HepG2 (cell line): ENCODE results near the gene STX12. TPM values are rescaled to one million over a fixed set of nuclear protein-coding genes. Genes with fewer than 3 reads are reported as not detected.

Source experiments
- ATAC-seq: fragments of 200-7000 bp; cut with Tn5 transposase; 3 replicates; pipeline ENCODE4 v1.9.1; 2020; ENCODE audit warnings: mild to moderate bottlenecking, moderate library complexity
- BruUV-seq: library from RNA; stranded (reverse); fragments of 400-500 nt; replicated peaks from 2 replicates; lab custom pipeline; 2021; lab: Mats Ljungman, UMichigan
- CTCF ChIA-PET: fragments of 300-600 bp; formaldehyde crosslinking; extraction: SDS; loops from one replicate; lab custom pipeline; 2021; ENCODE audit warnings: low total read pairs, inconsistent platforms, low intra/inter-chr PET ratio; lab: Yijun Ruan, JAX
- POLR2A ChIA-PET: fragments of 350-600 bp; sonication (Branson Sonifier 250); formaldehyde crosslinking; loops from one replicate; lab custom pipeline; 2020; ENCODE audit warnings: antibody characterized with exemption, inconsistent platforms; lab: Yijun Ruan, JAX
- DNase-seq: peaks from one replicate; pipeline ENCODE4 v3.0.0-alpha.2; 2015; ENCODE audit warnings: low spot score
- FAIRE-seq: peaks from 3 replicates; lab custom pipeline; 2011; peaks lifted over from hg19 to GRCh38; lab: Jason Lieb, UNC
- H2AFZ ChIP-seq: one replicate; pipeline ENCODE4 v1.6.1; 2011; ENCODE audit warnings: low read length, inconsistent platforms
- H3K27ac ChIP-seq: fragments of 300-600 bp; 3 replicates; pipeline ENCODE4 v1.8.0; 2011; ENCODE audit warnings: mixed run types, mild to moderate bottlenecking, mixed read lengths, low read length, inconsistent platforms; ENCODE audit not compliant: insufficient read depth; ENCODE audit errors: extremely low read length
- H3K27me3 ChIP-seq, 2 experiments: fragments of 200-600 bp in 1 of 2; 2 replicates in 1 of 2; 3 replicates in 1 of 2; pipeline versions ENCODE4 v1.6.0 to v1.8.0; 2011; ENCODE audit warnings: low read length in 2 of 2, mild to moderate bottlenecking in 2 of 2, moderate library complexity in 2 of 2, inconsistent platforms in 1 of 2; ENCODE audit not compliant: insufficient read depth in 2 of 2, control insufficient read depth in 1 of 2
- H3K36me3 ChIP-seq, 2 experiments: fragments of 200-600 bp in 1 of 2; replicated peaks in 1 of 2; 2 replicates in 1 of 2; 3 replicates in 1 of 2; pipeline versions ENCODE4 v1.5.1 to v1.8.0; 2011; ENCODE audit warnings: low read length in 2 of 2, inconsistent platforms in 1 of 2; ENCODE audit not compliant: insufficient read depth in 2 of 2, control insufficient read depth in 1 of 2
- H3K4me1 ChIP-seq: 2 replicates; pipeline ENCODE4 v1.5.1; 2012; ENCODE audit warnings: low read length, inconsistent platforms; ENCODE audit not compliant: insufficient read depth
- H3K4me2 ChIP-seq: 2 replicates; pipeline ENCODE4 v1.6.0; 2011; ENCODE audit warnings: low read depth, low read length, inconsistent platforms
- H3K4me3 ChIP-seq, 3 experiments: fragments of 200-600 bp in 1 of 3; sonication (generic), shearing (Covaris generic) in 1 of 3; replicated peaks in 1 of 3; 2 replicates each; pipeline ENCODE4 v1.5.1; 2011 to 2016; ENCODE audit warnings: low read length in 3 of 3, inconsistent platforms in 2 of 3, low read depth in 2 of 3, mild to moderate bottlenecking in 2 of 3, control low read depth in 1 of 3, mixed read lengths in 1 of 3; ENCODE audit not compliant: insufficient read depth in 1 of 3
- H3K79me2 ChIP-seq: one replicate; pipeline ENCODE4 v1.6.1; 2011; ENCODE audit warnings: low read length, inconsistent platforms; ENCODE audit not compliant: insufficient read depth
- H3K9ac ChIP-seq: 2 replicates; pipeline ENCODE4 v1.6.0; 2011; ENCODE audit warnings: mild to moderate bottlenecking, low read depth, low read length, inconsistent platforms; ENCODE audit not compliant: insufficient read depth
- H3K9me3 ChIP-seq: 2 replicates; pipeline ENCODE4 v1.5.1; 2012; ENCODE audit warnings: mild to moderate bottlenecking, low read length
- H4K20me1 ChIP-seq: 2 replicates; pipeline ENCODE4 v1.6.0; 2011; ENCODE audit warnings: inconsistent platforms, mild to moderate bottlenecking, low read length, moderate library complexity; ENCODE audit not compliant: insufficient read depth
- FLYWCH1 ChIP-seq: sonication (generic); formaldehyde crosslinking; IDR thresholded peaks from 2 replicates; pipeline ENCODE4 v1.8.1; 2023; ENCODE audit warnings: mild to moderate bottlenecking, missing genetic modification reagents
- FOXK2 ChIP-seq: fragments of 450-650 bp; IDR thresholded peaks from 2 replicates; pipeline ENCODE4 v1.6.1; 2016
- HNF1A ChIP-seq, 2 experiments: sonication (generic) in 1 of 2; formaldehyde crosslinking in 1 of 2; IDR thresholded peaks; 2 replicates each; pipeline versions ENCODE4 v1.4.0 to v1.6.1; 2016 to 2020; ENCODE audit warnings: borderline replicate concordance in 1 of 2, low read depth in 1 of 2, mild to moderate bottlenecking in 1 of 2, missing genetic modification reagents in 1 of 2
- NFATC3 ChIP-seq: sonication (generic); formaldehyde crosslinking; IDR thresholded peaks from 2 replicates; pipeline ENCODE4 v1.5.1; 2020; ENCODE audit warnings: mild to moderate bottlenecking, missing genetic modification reagents
- PRDM10 ChIP-seq: sonication (generic); formaldehyde crosslinking; IDR thresholded peaks from 2 replicates; pipeline ENCODE4 v1.4.0; 2020; ENCODE audit warnings: low read depth, missing genetic modification reagents
- PRMT3 ChIP-seq: sonication (generic); formaldehyde crosslinking; IDR thresholded peaks from 2 replicates; pipeline ENCODE4 v1.8.1; 2022; ENCODE audit warnings: low read depth, mild to moderate bottlenecking, moderate library complexity, missing genetic modification reagents, borderline replicate concordance
- ZNF546 ChIP-seq: sonication (generic); formaldehyde crosslinking; conservative IDR thresholded peaks from 2 replicates; pipeline ENCODE4 v1.8.1; 2023; ENCODE audit warnings: mild to moderate bottlenecking, missing genetic modification reagents
- WGBS: methylation state at CpG from one replicate; pipeline ENCODE4 v1.1.6; 2017; ENCODE audit warnings: low lambda C conversion rate; 5-methylcytosine and 5-hydroxymethylcytosine counted together
- in situ Hi-C: cut with HindIII; loops from 2 replicates; pipeline ENCODE4 v1.10.0; 2017; ENCODE audit warnings: low pct_unique_long_range_greater_than_20kb; ENCODE audit not compliant: extremely low pct_ligation_motif_present
- intact Hi-C: fragments of 100-400 bp; cut with micrococcal nuclease; formaldehyde crosslinking; loops from one replicate; pipeline ENCODE4 v1.10.0; 2022; ENCODE audit not compliant: unreplicated experiment
- polyA plus RNA-seq, 8 experiments: library from polyadenylated mRNA; depleted of rRNA in 3 of 8; stranded (reverse) in 7 of 8; unstranded in 1 of 8; fragments of >200 nt; fragmentation: Illumina TruSeq in 4 of 8; extraction: Trizol in 4 of 8; gene quantifications; 2 replicates each; pipeline versions ENCODE4 v1.2.1 to v1.2.3, GENCODE V29; 2011 to 2016; ENCODE audit warnings: low read depth in 4 of 8, missing spikeins in 1 of 8, mixed read lengths in 1 of 8; ENCODE audit not compliant: insufficient read depth in 1 of 8
- total RNA-seq, 5 experiments: library from RNA; depleted of rRNA; stranded (reverse); fragments of >200 nt; fragmentation: Illumina TruSeq; extraction: Trizol; gene quantifications; 2 replicates each; pipeline ENCODE4 v1.2.3, GENCODE V29; 2016; ENCODE audit warnings: low read depth in 1 of 5

The STX12 gene
- total and polyA plus RNA-seq, 2 of the 13 experiments (the other 11 are each of a cell fraction or from before 2014, with no cell fraction given) = 9.0 to 19.7 TPM

- POLR2A ChIA-PET = no interaction called here
- H3K79me2 ChIP-seq = peaks cover 16% of the 10 kb centered on the region
- 93% methylated on average over 4 of the region's 4 CpGs for WGBS
- BruUV-seq = no TSS peak
- ATAC-seq = no peak
- TF ChIP-seq FLYWCH1 (CRISPR knock-in tag) = no peak
- TF ChIP-seq PRDM10 (CRISPR knock-in tag) = no peak
- no peak for TF ChIP-seq HNF1A (IDR thresholded peaks at IDR 0.05; ENCODE audit: low read depth)
- TF ChIP-seq HNF1A (CRISPR knock-in tag; IDR thresholded peaks at IDR 0.05; ENCODE audit: borderline replicate concordance) = no peak
- no peak for TF ChIP-seq PRMT3 (CRISPR knock-in tag)
- no peak for TF ChIP-seq ZNF546 (CRISPR knock-in tag)
- TF ChIP-seq NFATC3 (CRISPR knock-in tag) = no peak
- TF ChIP-seq FOXK2 = no peak
- H3K4me2 ChIP-seq = no peak overlapping the region
- H3K27ac ChIP-seq = no peak overlapping the region
- H3K9ac ChIP-seq = no peak overlapping the region
- no peaks in the 10 kb centered on the region for H4K20me1 ChIP-seq
- no peaks in the 10 kb centered on the region for H3K27me3 ChIP-seq
- H3K4me1 ChIP-seq = peaks cover 14% of the 10 kb centered on the region
- H3K36me3 ChIP-seq = no peaks in the 10 kb centered on the region; a peak in 1 of 5 replicates
- intact Hi-C loops = no loop called here
- CTCF ChIA-PET = no interaction called here
- no peak overlapping the region for H3K4me3 ChIP-seq
- no peak overlapping the region for H2AFZ ChIP-seq
- no peak for FAIRE-seq
- no peaks in the 10 kb centered on the region for H3K9me3 ChIP-seq
- in situ Hi-C loops = no loop called here
- DNase-seq = no peak
Observed at GRCh38 chr1:27779122-27779521, 6.1 kb downstream of the STX12 start.
